IPS-11a (cell line): ENCODE results near the gene MAP2K3.

ENCODE experiments used
- H3K4me3 ChIP-seq: one replicate; pipeline ENCODE4 v1.5.1; 2013; ENCODE audit warnings: low read depth, low read length, control low read depth

Gene MAP2K3

GRCh38 chr17:21252796-21253645 is 31.5 kb upstream of the MAP2K3 start, which contains the start of gene NATD1:
TSS of gene NATD1 (minus strand) at chr17:21253410. CDS start at chr17:21253264, 146 bp downstream.
- H3K4me3 ChIP-seq: peak within 1 kb of the TSS; percentile 39

GRCh38 chr17:21253646-21254441 is 30.7 kb upstream of the MAP2K3 start:
- H3K4me3 ChIP-seq: peak overlapping the region; percentile 33

GRCh38 chr17:21258593-21258992 is 25.9 kb upstream of the MAP2K3 start:
- no peak overlapping the region for H3K4me3 ChIP-seq

GRCh38 chr17:21262259-21262993 is 22.1 kb upstream of the MAP2K3 start:
- H3K4me3 ChIP-seq: no peak overlapping the region

- no peak overlapping the region for H3K4me3 ChIP-seq
These were observed 21.1 kb upstream of the MAP2K3 start for GRCh38 chr17:21263376-21263775.

GRCh38 chr17:21268596-21269188 is 15.8 kb upstream of the MAP2K3 start:
- no peak overlapping the region for H3K4me3 ChIP-seq

DNA sequence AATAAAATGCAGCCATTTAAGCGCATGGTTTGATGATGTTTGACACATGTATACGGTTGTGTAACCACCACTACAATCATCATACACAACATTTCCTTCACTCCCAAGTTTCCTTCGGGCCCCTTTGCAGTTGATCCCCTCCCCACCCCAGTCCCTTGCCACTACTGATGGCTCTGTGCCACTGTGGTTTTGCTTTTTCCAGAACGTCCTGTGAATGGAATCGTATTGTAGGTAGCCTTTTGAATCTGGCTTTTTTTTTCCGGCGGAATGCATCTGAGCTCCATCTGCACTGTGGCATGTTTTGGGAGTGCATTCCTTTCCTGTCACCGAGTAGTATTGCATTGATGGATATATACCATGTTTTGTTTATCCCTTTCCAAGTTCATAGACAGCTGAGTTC is 15.1 kb upstream of the MAP2K3 start:
- H3K4me3 ChIP-seq: no peak overlapping the region

GRCh38 chr17:21271454-21272183 is 12.9 kb upstream of the MAP2K3 start:
- H3K4me3 ChIP-seq: no peak overlapping the region

DNA sequence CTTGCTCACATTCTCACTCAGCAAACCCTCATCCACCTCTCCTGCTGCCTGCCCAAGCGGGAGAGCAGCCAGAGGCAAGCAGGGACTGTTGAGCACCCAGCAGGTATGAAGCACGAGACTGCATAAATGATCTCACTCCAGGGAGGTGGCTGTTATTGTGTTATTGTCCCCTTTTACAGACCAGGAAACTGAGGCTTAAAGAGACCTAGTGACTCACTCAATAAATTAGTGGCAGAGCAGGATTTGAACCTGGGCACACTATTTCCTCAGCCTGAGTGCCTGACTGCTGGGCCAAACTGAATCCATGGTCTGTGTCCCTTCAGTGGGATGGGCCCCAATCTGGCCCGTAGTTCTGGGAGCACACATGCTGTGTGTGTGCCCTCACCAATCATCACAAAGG is 12.3 kb upstream of the MAP2K3 start:
- H3K4me3 ChIP-seq: no peak overlapping the region

GRCh38 chr17:21272881-21273792 is 11.4 kb upstream of the MAP2K3 start:
- no peak overlapping the region for H3K4me3 ChIP-seq

- H3K4me3 ChIP-seq: peak overlapping the region; percentile 35
These were observed 9.4 kb upstream of the MAP2K3 start for GRCh38 chr17:21275047-21275578.

DNA sequence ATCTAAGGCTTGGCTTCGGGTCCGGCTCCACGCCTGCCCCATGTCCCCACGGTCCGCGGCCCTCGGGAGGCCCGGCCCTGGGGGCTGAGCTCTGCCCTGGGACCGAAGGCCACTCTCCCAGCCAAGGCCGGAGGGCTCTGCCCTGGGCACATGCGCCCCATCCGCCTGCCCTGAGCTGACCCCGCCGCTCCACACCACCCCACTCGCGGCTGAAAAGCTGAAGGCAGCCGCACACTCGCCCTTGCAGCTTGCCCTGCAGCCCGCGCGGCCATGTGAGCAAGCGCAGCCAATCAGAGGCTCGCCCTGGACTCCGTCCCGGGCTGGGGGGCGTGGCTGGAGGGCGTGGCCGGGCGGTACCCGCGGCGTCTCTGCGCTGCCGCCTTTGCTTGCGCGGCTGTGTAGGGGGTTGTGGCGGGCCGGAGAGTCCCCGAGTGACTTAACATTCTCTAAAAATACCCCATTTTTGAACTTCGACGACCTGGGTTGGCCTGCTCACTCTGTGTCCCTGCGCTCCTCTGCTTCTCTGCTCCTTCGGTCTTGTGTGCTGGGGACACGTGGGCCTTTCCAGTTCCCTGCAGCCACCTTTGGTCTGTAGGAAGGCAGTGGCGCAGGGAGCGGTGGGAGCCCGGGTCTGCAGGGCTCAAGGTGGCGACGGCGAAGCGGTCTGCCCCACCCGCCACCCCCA is 8.8 kb upstream of the MAP2K3 start:
- peak overlapping the region; percentile 35 for H3K4me3 ChIP-seq

DNA sequence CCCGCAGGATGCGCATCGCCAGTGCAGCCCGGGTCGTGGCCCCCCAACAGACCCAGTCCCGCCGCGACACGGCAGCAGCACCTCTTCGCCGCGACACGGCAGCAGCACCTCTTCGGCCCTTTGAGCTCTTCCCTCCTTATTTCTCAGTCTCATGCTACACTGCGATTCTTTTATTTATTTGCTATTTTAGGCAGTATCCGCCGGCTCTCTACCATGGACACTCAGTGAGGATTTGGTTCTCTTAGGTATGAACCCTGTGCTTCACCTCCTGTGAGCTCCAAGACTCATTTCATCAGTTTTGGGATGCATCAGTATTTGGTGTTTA is 8.3 kb upstream of the MAP2K3 start:
- H3K4me3 ChIP-seq: peak overlapping the region; percentile 10

DNA sequence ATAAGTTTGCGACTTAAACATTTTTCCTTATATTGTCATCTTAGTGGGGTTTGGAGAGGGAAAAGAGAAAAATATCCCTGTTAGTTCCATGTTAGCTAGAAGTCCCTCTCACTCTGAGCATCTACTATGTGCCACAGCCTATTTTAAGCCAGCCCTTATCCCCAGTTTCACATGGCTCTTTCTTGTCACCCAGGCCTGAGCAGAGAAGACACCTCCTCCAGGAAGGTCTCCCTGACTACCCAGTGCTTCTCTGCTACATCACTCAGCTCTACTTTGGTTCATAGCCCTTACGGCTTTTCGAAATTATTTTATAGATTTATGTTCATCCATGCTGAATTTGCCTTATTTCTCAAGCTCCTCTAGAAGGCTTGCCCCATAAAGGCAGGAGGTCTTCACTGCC is 7.2 kb upstream of the MAP2K3 start:
- no peak overlapping the region for H3K4me3 ChIP-seq

- no peak overlapping the region for H3K4me3 ChIP-seq
These were observed 5.9 kb upstream of the MAP2K3 start for GRCh38 chr17:21278450-21279197.

- no peak overlapping the region for H3K4me3 ChIP-seq
These were observed 5.3 kb upstream of the MAP2K3 start for GRCh38 chr17:21279198-21279535.

- H3K4me3 ChIP-seq: no peak overlapping the region
These were observed 4.9 kb upstream of the MAP2K3 start for GRCh38 chr17:21279582-21279981.

- no peak overlapping the region for H3K4me3 ChIP-seq
These were observed 4.4 kb upstream of the MAP2K3 start for GRCh38 chr17:21280081-21280518.
